Measurements from ENCODE around the gene TUBB2A. TPM values are rescaled to one million over a fixed set of nuclear protein-coding genes. Genes with fewer than 3 reads are reported as not detected.

TUBB2A gene
- total and polyA plus RNA-seq, 2 of the 8 experiments (the other 6 are each of a cell fraction or from before 2014, with no cell fraction given) = 315 to 330 TPM

- TF ChIP-seq CHD7 (IDR thresholded peaks at IDR 0.05; ENCODE audit: insufficient replicate concordance, low read length) (no peak), ASH2L (IDR thresholded peaks at IDR 0.05; ENCODE audit: low read length) (no peak)
Measured at GRCh38 chr6:3131695-3132094, 25.6 kb downstream of the TUBB2A start (continued).
